Motor neuron (in vitro differentiated cells): ENCODE results near the gene ERF. TPM values are rescaled to one million over a fixed set of nuclear protein-coding genes. Genes with fewer than 3 reads are reported as not detected.
A peak's percentile ranks its signal among the peaks of the same experiment; 100 is the strongest.

Experiments used
- ATAC-seq, 8 experiments: fragments of 200-7000 bp; cut with Tn5 transposase; replicated peaks in 6 of 8; 2 replicates each; pipeline ENCODE4 v1.8.0; 2021; ENCODE audit warnings: mild to moderate bottlenecking in 8 of 8, moderate library complexity in 8 of 8
- H3K27ac ChIP-seq, 2 donors: fragments of 250-450 bp; sonication (Bioruptor Pico); 2 replicates each; pipeline ENCODE4 v1.9.0; 2021; ENCODE audit warnings: antibody characterized with exemption in 2 of 2, mild to moderate bottlenecking in 2 of 2, moderate library complexity in 1 of 2
- H3K4me1 ChIP-seq, 2 donors: fragments of 250-450 bp; sonication (Bioruptor Pico); replicated peaks in 1 of 2; 2 replicates each; pipeline ENCODE4 v1.6.1; 2021; ENCODE audit warnings: antibody characterized with exemption in 2 of 2, mild to moderate bottlenecking in 2 of 2, moderate library complexity in 1 of 2
- H3K4me3 ChIP-seq, 5 donors: fragments of 250-450 bp; sonication (Bioruptor Pico); 2 replicates each; pipeline ENCODE4 v1.9.0; 2021; ENCODE audit warnings: antibody characterized with exemption in 5 of 5, mild to moderate bottlenecking in 5 of 5, moderate library complexity in 4 of 5
- WGBS, 10 experiments: fragments of 450-650 bp; shearing (Covaris generic); methylation state at CpG; one replicate each; pipeline ENCODE4 v1.0.0; 2022; 5-methylcytosine and 5-hydroxymethylcytosine counted together
- in situ Hi-C, 9 experiments: fragments of 400-800 bp; cut with MboI; loops; one replicate each; pipeline ENCODE4 v1.15.0; 2021; ENCODE audit warnings: low sequenced_read_pairs in 9 of 9, low pct_unique_long_range_greater_than_20kb in 2 of 9; ENCODE audit not compliant: unreplicated experiment in 9 of 9
- total RNA-seq, 8 experiments: library from RNA; unstranded; fragments of 300-600 nt; gene quantifications; 2 replicates each; pipeline versions ENCODE4 v1.2.3 to v1.2.4, GENCODE V29; 2022

ERF gene
- total RNA-seq, 8 experiments from 2014 or later: 8.4 to 55.4 (median 17.4) TPM

DNA sequence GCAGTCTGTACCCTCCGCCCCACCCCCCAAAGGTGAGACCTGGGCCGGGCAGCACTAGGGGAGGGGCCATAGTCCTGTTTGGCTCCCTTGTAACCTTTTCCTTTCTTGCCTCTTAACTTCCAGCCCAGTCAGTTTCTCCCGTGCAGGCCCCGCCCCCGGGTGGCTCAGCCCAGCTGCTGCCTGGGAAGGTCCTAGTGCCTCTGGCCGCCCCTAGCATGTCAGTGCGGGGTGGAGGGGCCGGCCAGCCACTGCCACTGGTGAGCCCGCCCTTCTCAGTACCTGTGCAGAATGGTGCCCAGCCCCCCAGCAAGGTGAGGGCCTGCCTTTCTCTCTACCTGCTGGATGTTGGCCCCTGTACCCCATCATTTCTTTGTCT lies 36.5 kb upstream of the ERF start:
- 33 to 100% (median 67%) methylated on average over 1 to 7 of the region's 9 CpGs; no CpG with 5 or more reads in 7 of the 10 experiments for WGBS, 10 experiments
- Histone ChIP-seq H3K27ac (no peak overlapping the region), H3K4me1 (no peaks in the 10 kb centered on the region), H3K4me3 (no peak overlapping the region)
- peak in 4 of 8 experiments; percentile 8 to 59 (median 11) for ATAC-seq
- in situ Hi-C loops: no loop called here

DNA sequence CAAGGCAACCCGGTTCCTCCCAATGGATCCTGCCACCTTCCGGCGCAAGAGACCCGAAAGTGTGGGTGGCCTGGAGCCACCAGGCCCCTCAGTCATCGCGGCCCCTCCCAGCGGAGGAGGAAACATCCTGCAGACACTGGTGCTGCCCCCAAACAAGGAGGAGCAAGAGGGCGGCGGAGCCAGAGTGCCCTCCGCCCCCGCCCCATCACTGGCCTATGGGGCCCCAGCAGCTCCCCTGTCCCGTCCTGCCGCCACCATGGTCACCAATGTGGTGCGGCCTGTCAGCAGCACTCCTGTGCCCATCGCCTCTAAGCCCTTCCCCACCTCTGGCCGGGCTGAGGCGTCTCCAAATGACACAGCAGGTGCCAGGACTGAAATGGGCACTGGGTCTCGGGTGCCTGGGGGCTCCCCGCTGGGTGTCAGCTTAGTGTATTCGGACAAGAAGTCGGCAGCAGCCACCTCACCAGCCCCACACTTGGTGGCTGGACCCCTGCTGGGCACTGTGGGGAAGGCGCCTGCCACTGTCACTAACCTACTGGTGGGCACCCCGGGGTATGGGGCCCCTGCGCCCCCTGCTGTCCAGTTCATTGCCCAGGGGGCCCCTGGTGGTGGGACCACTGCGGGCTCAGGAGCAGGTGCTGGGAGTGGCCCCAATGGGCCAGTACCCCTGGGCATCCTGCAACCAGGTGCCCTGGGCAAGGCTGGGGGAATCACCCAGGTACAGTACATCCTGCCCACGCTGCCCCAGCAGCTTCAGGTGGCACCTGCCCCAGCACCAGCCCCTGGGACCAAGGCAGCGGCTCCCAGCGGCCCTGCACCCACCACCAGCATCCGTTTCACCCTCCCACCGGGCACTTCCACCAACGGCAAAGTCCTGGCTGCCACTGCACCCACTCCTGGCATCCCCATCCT lies 35.9 kb upstream of the ERF start:
- peaks cover 4 to 5% of the 10 kb centered on the region in 2 donors for H3K4me1 ChIP-seq
- no peak overlapping the region for H3K4me3 ChIP-seq
- peak in 6 of 8 experiments; percentile 31 to 71 (median 40) for ATAC-seq
- H3K27ac ChIP-seq: no peak overlapping the region
- in situ Hi-C loops: no loop called here
- WGBS, 10 experiments: 70 to 100% methylated on average over 2 to 3 of the region's 31 CpGs; no CpG with 5 or more reads in 8 of the 10 experiments

DNA sequence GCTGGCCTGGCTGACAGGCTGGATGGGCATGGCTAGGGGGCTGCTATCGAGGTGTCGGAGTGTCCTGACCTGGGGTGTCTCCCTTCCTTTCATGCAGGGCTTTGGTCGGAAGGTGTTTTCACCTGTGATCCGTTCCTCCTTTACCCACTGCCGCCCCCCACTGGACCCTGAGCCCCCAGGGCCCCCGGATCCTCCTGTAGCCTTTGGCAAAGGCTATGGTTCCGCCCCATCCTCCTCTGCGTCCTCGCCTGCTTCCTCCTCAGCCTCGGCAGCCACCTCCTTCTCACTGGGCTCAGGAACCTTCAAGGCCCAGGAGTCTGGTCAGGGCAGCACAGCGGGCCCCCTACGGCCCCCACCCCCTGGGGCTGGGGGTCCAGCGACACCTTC lies 35.2 kb upstream of the ERF start:
- Histone ChIP-seq H3K4me3 (no peak overlapping the region), H3K27ac (no peak overlapping the region), H3K4me1 (peaks cover 10 to 11% of the 10 kb centered on the region in 2 donors)
- ATAC-seq: no peak
- WGBS, 10 experiments: no CpG with 5 or more reads among the region's 13 CpGs
- in situ Hi-C loops: no loop called here

DNA sequence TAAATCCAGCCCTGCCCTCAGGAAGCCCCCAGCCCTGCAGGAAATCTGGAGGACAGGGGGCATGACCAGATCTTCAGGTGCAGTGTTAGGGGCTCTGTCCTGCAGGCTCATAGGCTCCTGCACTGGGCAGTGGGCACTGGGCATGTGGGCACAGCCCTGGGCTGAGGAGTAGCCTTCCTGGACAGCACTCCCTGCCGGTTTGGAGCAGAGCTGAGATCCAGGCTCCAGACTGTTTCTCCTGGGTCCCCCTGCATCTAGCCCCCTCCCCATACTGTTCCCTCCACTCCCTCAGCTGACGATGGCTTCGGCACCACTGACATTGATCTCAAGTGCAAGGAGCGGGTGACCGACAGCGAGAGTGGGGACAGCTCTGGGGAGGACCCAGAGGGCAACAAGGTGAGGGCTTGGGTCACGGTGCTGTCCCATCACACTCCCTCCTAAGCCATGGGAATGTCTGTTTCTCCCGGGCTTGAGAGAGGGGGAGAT lies 34.7 kb upstream of the ERF start:
- Histone ChIP-seq H3K27ac (no peak overlapping the region), H3K4me3 (no peak overlapping the region), H3K4me1 (peaks cover 10 to 14% of the 10 kb centered on the region in 2 donors)
- 83 to 100% methylated on average over 1 to 2 of the region's 8 CpGs; no CpG with 5 or more reads in 8 of the 10 experiments for WGBS, 10 experiments
- ATAC-seq: no peak
- in situ Hi-C loops: no loop called here

DNA sequence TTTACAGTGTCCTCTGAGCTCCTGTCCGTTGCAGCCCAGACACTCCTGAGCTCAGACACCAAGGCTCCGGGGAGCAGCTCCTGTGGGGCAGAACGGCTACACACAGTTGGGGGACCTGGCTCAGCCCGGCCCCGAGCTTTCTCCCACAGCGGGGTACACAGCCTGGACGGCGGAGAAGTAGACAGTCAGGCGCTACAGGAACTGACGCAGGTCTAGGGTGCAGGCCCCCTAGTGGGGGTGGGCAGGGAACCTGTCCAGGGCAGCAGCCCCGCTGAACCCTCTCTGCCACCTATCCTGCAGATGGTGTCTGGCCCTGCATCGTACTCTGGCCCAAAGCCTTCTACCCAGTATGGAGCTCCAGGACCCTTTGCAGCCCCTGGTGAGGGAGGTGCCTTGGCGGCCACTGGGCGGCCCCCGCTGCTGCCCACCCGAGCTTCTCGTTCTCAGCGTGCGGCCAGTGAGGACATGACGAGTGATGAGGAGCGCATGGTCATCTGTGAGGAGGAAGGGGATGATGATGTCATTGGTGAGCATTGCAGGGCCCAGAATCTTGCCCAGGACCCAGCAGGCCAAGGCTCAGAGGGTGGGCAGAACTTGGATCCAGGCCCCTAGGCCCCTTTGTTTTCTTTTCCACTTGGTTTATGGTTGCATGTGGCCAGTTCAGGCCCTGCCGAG lies 34.1 kb upstream of the ERF start:
- Histone ChIP-seq H3K4me3 (no peak overlapping the region), H3K4me1 (peaks cover 10 to 14% of the 10 kb centered on the region in 2 donors), H3K27ac (no peak overlapping the region)
- in situ Hi-C loops: no loop called here
- no peak for ATAC-seq
- WGBS, 10 experiments: 80 to 98% (median 92%) methylated on average over 1 to 13 of the region's 22 CpGs; no CpG with 5 or more reads in 6 of the 10 experiments

DNA sequence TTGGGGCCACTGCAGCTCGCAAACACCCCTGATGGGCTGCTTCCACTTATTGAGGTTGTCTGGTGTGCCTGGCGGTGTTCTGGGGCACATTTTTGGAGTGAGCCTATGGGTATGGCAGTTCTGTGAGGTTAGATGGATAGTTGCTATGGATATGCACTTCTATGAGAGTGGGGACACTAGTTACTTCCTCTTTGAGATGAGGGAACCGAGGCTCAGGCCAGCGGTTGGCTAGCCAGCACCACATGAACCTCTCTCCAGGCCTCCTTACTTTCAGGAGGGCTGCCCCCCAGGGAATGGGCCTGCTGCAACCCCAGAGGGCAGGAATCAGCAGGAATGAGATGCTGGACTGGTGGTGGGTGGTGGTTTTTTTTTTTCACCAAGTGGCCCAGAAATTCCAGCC lies 33.5 kb upstream of the ERF start:
- in situ Hi-C loops: no loop called here

DNA sequence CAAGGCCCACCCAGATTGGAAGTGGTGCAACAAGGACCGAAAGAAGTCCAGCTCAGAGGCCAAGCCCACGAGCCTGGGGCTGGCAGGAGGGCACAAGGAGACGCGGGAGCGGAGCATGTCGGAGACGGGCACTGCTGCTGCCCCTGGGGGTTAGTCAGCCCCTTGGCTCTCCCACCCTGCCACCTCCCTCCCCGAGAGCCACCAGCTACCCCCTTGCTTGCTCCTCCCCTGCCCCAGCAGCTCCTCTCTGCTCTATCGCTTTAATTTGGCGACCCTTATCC lies 32.8 kb upstream of the ERF start:
- WGBS, 10 experiments: 100% methylated on average over 1 of the region's 10 CpGs; no CpG with 5 or more reads in 8 of the 10 experiments
- no peak for ATAC-seq
- H3K4me3 ChIP-seq: no peak overlapping the region
- peaks cover 18 to 21% of the 10 kb centered on the region in 2 donors for H3K4me1 ChIP-seq
- in situ Hi-C loops: no loop called here
- H3K27ac ChIP-seq: no peak overlapping the region

More for the DNA sequence above, 33.5 kb upstream of the ERF start:
- no peak overlapping the region for H3K27ac ChIP-seq
- no peak overlapping the region for H3K4me3 ChIP-seq
- H3K4me1 ChIP-seq: peaks cover 11 to 14% of the 10 kb centered on the region in 2 donors
- ATAC-seq: no peak
- WGBS, 10 experiments: 80 to 100% (median 100%) methylated on average over 1 to 2 of the region's 4 CpGs; no CpG with 5 or more reads in 7 of the 10 experiments

DNA sequence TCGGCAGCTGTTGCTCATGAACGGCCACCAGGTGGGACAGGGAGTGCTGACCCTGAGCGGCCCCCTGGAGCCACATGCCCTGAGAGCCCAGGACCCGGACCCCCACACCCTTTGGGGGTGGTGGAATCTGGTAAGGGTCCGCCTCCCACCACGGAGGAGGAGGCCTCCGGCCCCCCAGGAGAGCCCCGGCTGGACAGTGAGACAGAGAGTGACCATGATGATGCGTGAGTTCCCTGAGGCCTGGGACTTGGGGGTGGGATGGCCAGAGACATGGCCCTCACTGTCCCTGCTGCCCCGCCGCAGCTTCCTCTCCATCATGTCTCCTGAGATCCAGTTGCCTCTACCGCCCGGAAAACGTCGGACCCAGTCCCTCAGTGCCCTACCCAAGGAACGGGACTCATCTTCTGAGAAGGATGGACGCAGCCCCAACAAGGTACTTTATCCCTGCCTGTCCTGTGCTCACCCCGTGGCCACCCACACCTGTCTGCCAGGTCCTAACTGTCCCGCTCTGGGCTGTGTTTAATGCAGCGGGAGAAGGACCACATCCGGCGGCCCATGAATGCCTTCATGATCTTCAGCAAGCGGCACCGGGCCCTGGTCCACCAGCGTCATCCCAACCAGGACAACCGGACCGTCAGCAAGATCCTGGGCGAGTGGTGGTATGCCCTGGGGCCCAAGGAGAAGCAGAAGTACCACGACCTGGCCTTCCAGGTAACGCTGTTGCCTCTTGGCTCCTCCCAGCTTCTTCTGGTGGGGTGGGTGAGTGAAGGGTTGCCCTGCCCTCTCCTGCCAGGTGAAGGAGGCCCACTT lies 32.3 kb upstream of the ERF start:
- in situ Hi-C loops: no loop called here

DNA sequence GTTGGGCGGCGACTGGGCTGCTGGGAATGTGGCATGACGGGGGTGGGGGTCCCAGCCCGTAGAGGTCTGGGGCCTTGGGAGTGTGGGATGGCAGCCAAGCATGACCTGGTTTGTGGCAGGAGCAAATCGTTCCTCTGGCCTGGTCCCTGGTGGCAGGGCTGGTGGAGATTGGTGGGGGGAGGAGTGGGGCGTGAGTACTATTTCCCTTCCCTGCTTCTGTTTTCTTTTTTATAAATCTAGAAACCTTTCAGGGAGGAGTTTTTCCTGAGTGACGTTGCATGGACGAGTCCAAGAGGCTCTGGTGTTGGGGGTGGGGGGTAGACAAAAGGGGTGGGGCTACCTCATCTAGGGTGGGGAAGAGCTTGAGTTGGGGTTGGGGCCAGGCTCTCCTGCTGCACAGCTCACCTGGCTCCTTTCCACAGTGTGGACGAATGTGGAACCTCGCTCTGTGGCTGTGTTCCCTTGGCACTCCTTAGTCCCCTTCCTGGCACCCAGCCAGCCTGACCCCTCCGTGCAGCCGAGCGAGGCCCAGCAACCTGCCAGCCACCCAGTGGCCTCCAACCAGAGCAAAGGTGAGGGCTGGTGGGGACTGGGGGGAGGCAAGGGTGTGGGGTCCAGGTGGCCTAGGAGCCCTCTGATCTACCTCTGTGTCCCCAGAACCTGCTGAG lies 31.6 kb upstream of the ERF start:
- Histone ChIP-seq H3K4me1 (peaks cover 31 to 33% of the 10 kb centered on the region in 2 donors), H3K4me3 (no peak overlapping the region), H3K27ac (no peak overlapping the region)
- ATAC-seq: no peak
- in situ Hi-C loops: no loop called here
- 0 to 90% methylated on average over 1 to 2 of the region's 13 CpGs; no CpG with 5 or more reads in 8 of the 10 experiments for WGBS, 10 experiments

More for the DNA sequence above, 32.3 kb upstream of the ERF start:
- Histone ChIP-seq H3K27ac (no peak overlapping the region), H3K4me3 (no peak overlapping the region), H3K4me1 (peaks cover 23 to 26% of the 10 kb centered on the region in 2 donors)
- 83 to 100% (median 94%) methylated on average over 1 to 14 of the region's 30 CpGs; no CpG with 5 or more reads in 3 of the 10 experiments for WGBS, 10 experiments
- no peak for ATAC-seq

DNA sequence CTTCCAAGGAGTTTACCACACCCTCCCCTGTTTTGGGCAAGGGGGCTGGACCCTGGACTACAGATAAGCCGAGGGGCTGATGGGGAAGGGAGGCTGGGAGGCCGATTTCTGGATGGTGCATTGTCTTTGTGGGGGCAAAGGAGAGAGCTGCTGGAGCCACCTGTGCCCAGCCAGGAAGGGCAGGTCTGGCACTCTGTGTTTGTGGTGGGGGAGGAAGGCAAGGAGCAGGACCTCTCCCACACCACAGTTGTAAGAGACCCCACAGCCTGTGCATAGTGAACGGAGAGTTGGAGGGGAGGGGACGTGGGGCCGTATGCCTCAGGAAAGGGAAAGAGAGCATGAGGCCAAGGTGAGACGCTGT lies 31.0 kb upstream of the ERF start:
- peak overlapping the region in 3 of 5 donors; percentile 81 to 98 (median 96) for H3K4me3 ChIP-seq
- no peak for ATAC-seq
- peaks cover 31 to 38% of the 10 kb centered on the region in 2 donors for H3K4me1 ChIP-seq
- peak overlapping the region in 1 of 2 donors; percentile 6 for H3K27ac ChIP-seq
- in situ Hi-C loops: no loop called here
- 83 to 100% methylated on average over 1 of the region's 6 CpGs; no CpG with 5 or more reads in 8 of the 10 experiments for WGBS, 10 experiments

DNA sequence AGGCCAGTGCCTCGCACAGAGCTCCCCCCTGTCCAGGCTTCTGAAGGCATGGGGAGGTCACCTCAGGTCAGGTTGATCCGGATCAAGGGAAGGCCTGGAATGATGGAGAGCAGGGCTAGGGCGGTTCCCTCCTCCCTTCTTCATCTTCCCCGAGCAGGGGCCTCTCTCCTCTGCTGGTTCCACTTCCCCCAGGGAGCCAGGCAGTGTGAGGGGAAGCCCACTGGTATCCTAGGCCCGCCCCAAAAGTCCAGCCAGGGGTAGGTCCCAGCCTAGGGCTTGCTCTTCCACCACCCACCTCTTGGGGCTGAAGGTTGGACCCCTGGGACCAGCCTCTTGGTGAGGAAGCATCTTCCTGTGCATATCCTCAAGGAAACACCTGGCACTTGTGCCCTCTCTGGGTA lies 30.6 kb upstream of the ERF start:
- H3K27ac ChIP-seq: peak overlapping the region; percentile 98 to 100
- ATAC-seq: no peak
- peaks cover 31 to 38% of the 10 kb centered on the region in 2 donors for H3K4me1 ChIP-seq
- in situ Hi-C loops: no loop called here
- WGBS, 10 experiments: 0 to 67% (median 34%) methylated on average over 1 to 3 of the region's 5 CpGs; no CpG with 5 or more reads in 6 of the 10 experiments
- peak overlapping the region; percentile 81 to 98 (median 97) for H3K4me3 ChIP-seq

DNA sequence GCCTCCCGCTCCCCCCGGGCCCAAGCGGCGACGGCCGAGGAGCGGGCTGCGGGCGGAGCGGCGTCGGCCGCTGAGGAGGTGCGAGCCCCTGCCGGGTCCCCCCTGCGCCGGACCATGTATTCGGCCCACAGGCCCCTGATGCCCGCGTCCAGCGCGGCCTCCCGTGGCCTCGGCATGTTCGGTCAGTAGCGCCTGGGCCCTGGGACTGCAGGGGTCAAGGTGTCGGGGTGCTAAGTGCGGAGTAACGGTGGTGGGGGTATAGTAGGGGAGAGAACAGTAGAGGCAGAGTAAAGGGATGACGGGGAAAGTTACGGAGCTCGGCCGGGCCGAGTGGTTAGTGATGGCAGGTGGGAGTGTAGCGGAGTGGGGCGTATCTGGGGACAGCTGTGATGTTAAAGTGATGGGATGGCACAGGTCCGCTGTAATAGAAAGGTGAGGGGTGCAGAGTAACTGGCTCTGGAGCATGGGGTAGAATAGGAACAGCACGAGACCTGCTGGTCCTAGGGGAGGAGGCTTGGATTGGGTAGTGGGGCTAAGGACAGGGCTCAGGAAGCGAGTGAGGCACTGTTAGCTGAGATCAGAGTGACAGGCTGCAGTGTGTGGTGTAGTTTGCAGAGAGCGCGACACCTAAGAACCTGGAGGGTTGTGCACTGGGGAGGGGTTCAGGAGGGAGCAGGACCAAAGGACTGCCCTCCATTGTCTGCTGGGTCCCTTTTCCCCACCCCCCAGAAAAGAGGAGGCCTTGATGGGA lies 29.8 kb upstream of the ERF start:
- in situ Hi-C loops: no loop called here
- ATAC-seq: no peak
- WGBS, 10 experiments: 2 to 100% (median 10%) methylated on average over 1 to 9 of the region's 41 CpGs; no CpG with 5 or more reads in 5 of the 10 experiments
- peak overlapping the region; percentile 81 to 98 (median 97) for H3K4me3 ChIP-seq
- peaks cover 31 to 38% of the 10 kb centered on the region in 2 donors for H3K4me1 ChIP-seq
- peak overlapping the region; percentile 98 to 100 for H3K27ac ChIP-seq
